HUES6 (cell line): ENCODE results near the gene PTH1R.

Source experiments
- H3K27ac ChIP-seq: 2 replicates; pipeline ENCODE4 v1.7.0; 2013; ENCODE audit warnings: low read depth, mild to moderate bottlenecking, low read length, inconsistent platforms
- H3K27me3 ChIP-seq: 2 replicates; pipeline ENCODE4 v1.6.1; 2013; ENCODE audit warnings: low read length; ENCODE audit not compliant: control insufficient read depth, insufficient read depth
- H3K36me3 ChIP-seq: 2 replicates; pipeline ENCODE4 v1.6.1; 2013; ENCODE audit warnings: low read length; ENCODE audit not compliant: control insufficient read depth, insufficient read depth
- H3K4me1 ChIP-seq: 2 replicates; pipeline ENCODE4 v1.6.1; 2013; ENCODE audit warnings: low read length; ENCODE audit not compliant: control insufficient read depth, insufficient read depth
- H3K4me3 ChIP-seq: 2 replicates; pipeline ENCODE4 v1.5.1; 2013; ENCODE audit warnings: low read depth, low read length
- H3K9ac ChIP-seq: one replicate; pipeline ENCODE4 v1.6.1; 2013; ENCODE audit warnings: mild to moderate bottlenecking, low read length
- H3K9me3 ChIP-seq: 2 replicates; pipeline ENCODE4 v1.6.1; 2013; ENCODE audit warnings: low read depth, low read length; ENCODE audit not compliant: control insufficient read depth, insufficient read depth

PTH1R gene

GRCh38 chr3:46875560-46875959 lies 2.0 kb upstream of the PTH1R start:
- H3K9me3 ChIP-seq = no peaks in the 10 kb centered on the region
- no peak overlapping the region for H3K9ac ChIP-seq
- H3K4me1 ChIP-seq = peaks cover 16% of the 10 kb centered on the region
- H3K27ac ChIP-seq = no peak overlapping the region
- H3K36me3 ChIP-seq = no peaks in the 10 kb centered on the region
- peaks cover 91% of the 10 kb centered on the region for H3K27me3 ChIP-seq
- no peak overlapping the region for H3K4me3 ChIP-seq

GRCh38 chr3:46876313-46877300 lies 914 bp upstream of the PTH1R start:
- peaks cover 92% of the 10 kb centered on the region for H3K27me3 ChIP-seq
- H3K9ac ChIP-seq = no peak overlapping the region
- peaks cover 16% of the 10 kb centered on the region for H3K4me1 ChIP-seq
- H3K9me3 ChIP-seq = no peaks in the 10 kb centered on the region
- H3K4me3 ChIP-seq = no peak overlapping the region
- H3K36me3 ChIP-seq = no peaks in the 10 kb centered on the region
- no peak overlapping the region for H3K27ac ChIP-seq

DNA sequence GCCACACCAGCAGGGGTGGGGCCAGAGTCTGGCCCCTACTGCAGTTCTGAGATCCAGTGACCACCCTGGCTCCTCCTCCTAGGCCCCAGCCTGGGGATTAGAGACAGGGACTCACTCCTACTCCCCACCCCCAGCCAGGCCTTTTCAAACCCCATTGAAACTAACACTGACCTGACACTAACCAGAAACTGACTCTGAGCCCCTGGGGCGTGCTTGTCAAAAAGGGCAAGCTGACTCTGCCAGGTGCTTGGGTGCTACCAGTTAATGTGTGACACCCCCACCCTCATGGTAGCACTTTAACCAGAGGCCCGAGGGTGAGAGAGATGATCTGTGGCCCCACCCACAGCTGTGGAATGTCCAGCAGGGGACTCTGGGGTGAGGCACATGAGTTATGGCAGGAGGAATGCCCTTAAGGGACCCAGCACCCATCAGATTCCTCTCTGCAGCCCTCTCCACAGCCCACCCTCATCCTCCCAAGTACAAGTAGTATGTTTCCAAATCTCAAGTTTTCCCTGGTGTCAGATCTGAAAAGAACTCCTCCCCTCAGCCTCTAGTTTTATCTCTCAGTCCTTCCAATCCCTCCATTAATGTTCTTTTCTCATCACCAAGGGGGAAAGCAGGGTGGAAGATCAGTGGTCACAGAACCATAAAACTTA lies 1.4 kb downstream of the PTH1R start:
- H3K9ac ChIP-seq = no peak overlapping the region
- H3K27ac ChIP-seq = no peak overlapping the region
- H3K4me3 ChIP-seq = no peak overlapping the region
- H3K27me3 ChIP-seq = peaks cover 87% of the 10 kb centered on the region
- no peaks in the 10 kb centered on the region for H3K36me3 ChIP-seq
- no peaks in the 10 kb centered on the region for H3K9me3 ChIP-seq
- peaks cover 21% of the 10 kb centered on the region for H3K4me1 ChIP-seq

DNA sequence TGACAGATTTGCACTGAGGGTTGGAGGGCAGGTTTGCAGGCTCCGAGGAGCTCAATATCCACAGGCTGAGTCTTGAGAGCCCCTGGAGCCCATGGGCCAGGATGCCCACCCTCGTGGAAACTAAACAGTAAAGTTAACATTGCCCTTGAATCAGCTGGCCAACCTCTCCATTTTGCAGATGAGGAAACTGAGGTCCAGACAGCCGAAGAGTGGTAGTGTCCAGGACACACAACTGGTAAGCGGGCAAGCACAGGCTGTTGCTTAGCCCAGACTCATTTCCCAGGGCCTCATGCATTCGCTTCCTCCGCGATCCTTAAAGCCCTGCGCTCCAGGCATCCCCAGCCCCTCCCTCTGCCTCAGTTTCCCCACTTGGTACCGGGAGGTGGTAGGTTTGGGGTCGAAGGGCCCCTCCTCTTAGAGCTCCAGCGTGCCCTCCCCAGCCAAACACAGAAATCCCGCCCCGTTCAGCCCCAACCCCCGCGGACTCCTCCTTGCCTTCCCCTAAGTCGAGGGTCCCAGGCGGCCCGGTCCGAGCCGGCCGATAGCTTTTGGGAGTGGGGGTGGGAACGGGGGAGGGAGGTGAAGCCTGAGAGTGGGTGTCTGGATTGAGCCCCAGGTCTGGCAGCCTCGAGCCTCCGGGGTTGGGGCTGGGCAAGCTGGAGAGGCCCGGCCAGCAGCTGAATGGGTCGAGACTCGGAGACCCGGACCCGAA lies 3.5 kb downstream of the PTH1R start:
- H3K9ac ChIP-seq = no peak overlapping the region
- no peak overlapping the region for H3K27ac ChIP-seq
- peaks cover 91% of the 10 kb centered on the region for H3K27me3 ChIP-seq
- peak overlapping the region; percentile 76 for H3K4me3 ChIP-seq
- H3K9me3 ChIP-seq = no peaks in the 10 kb centered on the region
- no peaks in the 10 kb centered on the region for H3K36me3 ChIP-seq
- peaks cover 40% of the 10 kb centered on the region for H3K4me1 ChIP-seq

DNA sequence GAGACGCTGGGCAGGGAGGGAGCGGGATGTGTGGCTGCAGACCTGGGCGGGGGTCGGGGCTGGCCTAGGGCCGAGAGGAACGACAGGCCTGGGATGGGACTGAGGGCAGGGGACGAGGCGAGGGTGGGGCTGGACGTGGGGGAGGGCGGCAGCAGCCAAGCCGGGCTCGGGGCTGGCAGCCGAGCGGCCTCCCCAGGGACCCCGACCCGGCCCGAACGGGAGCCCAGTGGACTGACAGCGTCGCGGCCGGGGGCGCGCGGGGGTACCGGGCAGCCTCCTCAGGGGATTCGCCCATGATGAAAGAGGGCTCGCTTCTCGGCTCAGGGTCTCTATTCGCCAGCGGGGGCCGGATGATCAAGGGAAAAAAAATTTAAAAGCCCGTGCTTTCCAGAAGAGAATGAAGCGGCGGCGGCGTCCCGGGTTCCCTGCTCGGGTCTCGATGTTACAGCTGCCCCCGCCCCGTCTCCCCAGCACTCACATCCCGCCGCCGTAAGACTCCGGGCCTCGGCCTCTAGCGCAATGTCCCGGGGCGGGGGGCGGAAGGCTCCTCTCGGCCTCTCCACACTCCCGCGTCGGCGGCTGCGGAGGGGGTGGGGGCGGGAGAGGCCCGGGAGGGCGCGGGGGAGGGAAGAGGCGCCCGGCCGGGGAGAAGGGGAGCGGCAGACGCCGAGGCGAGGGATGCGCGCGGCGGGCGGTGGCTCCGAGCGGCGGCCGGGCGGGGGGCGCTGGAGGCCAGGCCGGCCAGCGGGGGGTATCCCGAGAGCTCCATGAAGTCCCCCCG lies 4.3 kb downstream of the PTH1R start:
- Histone ChIP-seq H3K4me1 (peaks cover 41% of the 10 kb centered on the region), H3K27ac (no peak overlapping the region), H3K27me3 (peaks cover 89% of the 10 kb centered on the region), H3K4me3 (peak overlapping the region; percentile 76), H3K9ac (peak overlapping the region; percentile 50), H3K36me3 (no peaks in the 10 kb centered on the region), H3K9me3 (no peaks in the 10 kb centered on the region)

DNA sequence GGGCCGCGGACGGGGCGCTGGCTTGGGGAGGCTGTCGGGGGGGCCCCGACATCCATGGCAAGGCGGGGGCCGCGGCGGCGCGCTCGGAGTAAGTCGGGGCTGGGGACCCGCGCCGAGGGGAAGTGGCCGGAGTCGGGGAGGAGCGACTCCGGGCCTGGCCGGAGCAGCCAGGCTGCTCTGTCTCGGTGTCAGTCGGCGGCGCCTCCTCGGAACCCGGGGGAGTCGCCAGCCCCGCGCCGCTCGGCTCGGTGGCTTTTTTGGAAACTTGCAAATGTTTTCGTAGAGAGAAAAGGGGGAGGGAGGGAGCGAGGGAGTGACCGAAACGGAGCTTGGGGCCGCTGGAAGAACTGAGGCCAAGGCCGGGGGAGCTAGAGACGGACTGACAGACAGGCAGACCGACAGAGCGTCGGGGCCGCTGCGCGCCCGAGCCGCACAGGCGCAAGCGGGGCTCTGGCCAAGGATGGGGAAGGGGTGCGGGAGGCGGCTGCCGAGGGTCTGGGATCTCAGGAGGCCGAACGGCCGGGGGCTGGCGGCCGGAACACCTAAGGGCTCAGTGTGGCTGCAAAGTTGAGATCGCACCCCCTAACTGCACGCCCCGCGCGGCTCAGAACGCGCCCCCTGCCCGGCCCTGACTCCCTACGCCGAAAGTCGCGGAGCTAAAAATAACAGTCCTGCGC lies 5.0 kb downstream of the PTH1R start:
- no peak overlapping the region for H3K27ac ChIP-seq
- peak overlapping the region; percentile 76 for H3K4me3 ChIP-seq
- H3K9me3 ChIP-seq = no peaks in the 10 kb centered on the region
- H3K36me3 ChIP-seq = no peaks in the 10 kb centered on the region
- peaks cover 87% of the 10 kb centered on the region for H3K27me3 ChIP-seq
- H3K9ac ChIP-seq = peak overlapping the region; percentile 50
- H3K4me1 ChIP-seq = peaks cover 44% of the 10 kb centered on the region

DNA sequence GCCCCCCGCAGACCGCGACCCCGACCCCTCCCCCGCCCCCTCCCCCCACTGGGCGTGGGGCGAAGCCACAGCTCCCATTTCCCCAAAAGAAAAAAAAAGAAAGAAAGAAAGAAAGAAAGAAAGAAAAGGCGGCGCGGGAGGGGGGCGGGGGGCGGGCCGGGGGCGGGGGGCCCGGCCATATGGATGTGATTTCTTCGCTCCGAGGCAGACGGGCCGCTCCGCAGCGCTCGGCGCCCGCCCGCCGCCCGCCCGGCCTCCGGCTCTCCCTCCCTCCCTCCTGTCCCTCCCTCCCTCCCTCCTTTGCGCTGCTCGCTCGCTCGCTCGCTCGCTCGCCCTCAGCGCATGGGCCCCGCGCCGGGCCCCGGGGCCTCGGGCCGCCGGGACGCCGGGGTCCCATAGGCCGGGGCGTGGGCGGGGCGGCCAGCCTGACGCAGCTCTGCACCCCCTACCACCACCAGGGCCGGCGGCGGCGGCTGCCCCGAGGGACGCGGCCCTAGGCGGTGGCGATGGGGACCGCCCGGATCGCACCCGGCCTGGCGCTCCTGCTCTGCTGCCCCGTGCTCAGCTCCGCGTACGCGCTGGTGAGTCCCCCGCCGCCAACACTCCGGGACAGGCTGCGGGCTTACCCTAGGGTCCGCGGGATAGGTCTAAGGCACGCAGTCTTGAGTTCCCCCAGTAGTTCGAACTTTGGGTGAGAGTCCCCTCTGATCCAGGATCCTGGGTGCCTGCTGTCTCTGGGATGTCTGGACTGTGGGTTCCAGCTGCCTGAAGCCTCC lies 5.7 kb downstream of the PTH1R start:
- Histone ChIP-seq H3K9ac (peak overlapping the region; percentile 49), H3K27me3 (peaks cover 79% of the 10 kb centered on the region), H3K9me3 (no peaks in the 10 kb centered on the region), H3K4me1 (peaks cover 44% of the 10 kb centered on the region), H3K27ac (no peak overlapping the region), H3K4me3 (peak overlapping the region; percentile 76), H3K36me3 (no peaks in the 10 kb centered on the region)

- Histone ChIP-seq H3K27me3 (peaks cover 78% of the 10 kb centered on the region), H3K9me3 (no peaks in the 10 kb centered on the region), H3K4me1 (peaks cover 44% of the 10 kb centered on the region), H3K36me3 (no peaks in the 10 kb centered on the region), H3K9ac (peak overlapping the region; percentile 49), H3K27ac (no peak overlapping the region), H3K4me3 (peak overlapping the region; percentile 59)
Observed at GRCh38 chr3:46883830-46884185, 6.3 kb downstream of the PTH1R start.

DNA sequence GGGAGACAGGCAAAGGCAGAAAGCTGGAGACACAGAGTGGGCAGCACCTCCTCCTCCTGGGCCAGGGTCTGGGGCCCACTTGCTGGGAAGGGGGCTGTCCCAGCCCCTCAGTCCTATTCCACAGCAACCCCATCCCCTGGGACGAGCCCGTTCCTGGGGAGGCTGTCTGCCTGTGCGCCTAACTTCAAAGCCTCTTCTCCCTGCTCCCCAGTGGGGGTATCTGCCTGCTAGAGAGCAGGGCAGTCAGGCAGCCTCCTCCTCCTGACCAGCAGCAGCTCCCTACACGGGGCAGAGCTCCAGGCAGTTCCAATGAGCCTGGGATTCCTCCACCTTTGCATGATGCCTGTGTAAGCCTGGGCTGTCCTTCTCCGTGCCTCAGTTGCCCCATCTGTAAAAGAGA lies 6.9 kb downstream of the PTH1R start:
- Histone ChIP-seq H3K9ac (peak overlapping the region; percentile 19), H3K9me3 (no peaks in the 10 kb centered on the region), H3K4me1 (peaks cover 47% of the 10 kb centered on the region), H3K27ac (no peak overlapping the region), H3K4me3 (peak overlapping the region; percentile 59), H3K36me3 (no peaks in the 10 kb centered on the region), H3K27me3 (peaks cover 78% of the 10 kb centered on the region)
